HL-60 (cell line): ENCODE measurements around the gene TMIGD2.
"Not testable (repeated sequence)": the region's sequence is repeated elsewhere in the genome, so short reads cannot be mapped to it uniquely, and the experiment has no call there.

ENCODE experiments used
- DNase-seq, 2 experiments: peaks; one replicate each; pipeline ENCODE4 v3.0.0-alpha.2; 2010 to 2020; ENCODE audit warnings: low read depth in 1 of 2, low spot score in 1 of 2
- H3K27ac ChIP-seq: fragments of 250-450 bp; sonication (Bioruptor Pico); replicated peaks from 2 replicates; pipeline ENCODE4 v1.5.1; 2020; ENCODE audit warnings: mild to moderate bottlenecking, moderate library complexity
- H3K27me3 ChIP-seq: fragments of 250-450 bp; sonication (Bioruptor Pico); 2 replicates; pipeline ENCODE4 v1.5.1; 2021; ENCODE audit warnings: mild to moderate bottlenecking, moderate library complexity; ENCODE audit not compliant: insufficient read depth, poor library complexity, severe bottlenecking
- H3K4me3 ChIP-seq: replicated peaks from 2 replicates; pipeline ENCODE4 v1.5.1; 2011; ENCODE audit warnings: mild to moderate bottlenecking, control low read depth, low read length; ENCODE audit not compliant: insufficient read depth
- CTCF ChIP-seq: IDR thresholded peaks from one replicate; pipeline ENCODE4 v1.5.1; 2011; ENCODE audit warnings: low read length, control low read depth, inconsistent platforms; ENCODE audit not compliant: insufficient read depth
- GABPA ChIP-seq: IDR thresholded peaks from 2 replicates; pipeline ENCODE4 v1.6.1; 2012; ENCODE audit warnings: low read depth
- POLR2AphosphoS5 ChIP-seq: IDR thresholded peaks from 2 replicates; pipeline ENCODE4 v1.6.1; 2012; ENCODE audit warnings: low read depth
- REST ChIP-seq: IDR thresholded peaks from 2 replicates; pipeline ENCODE4 v1.6.1; 2012; ENCODE audit warnings: low read depth; ENCODE audit not compliant: insufficient replicate concordance
- SPI1 ChIP-seq: IDR thresholded peaks from 2 replicates; pipeline ENCODE4 v1.6.1; 2012; ENCODE audit warnings: low read depth, mild to moderate bottlenecking, borderline replicate concordance
- long read RNA-seq: library from polyadenylated mRNA; unstranded; transcript quantifications from one replicate; pipeline ENCODE4 v2.0.0, GENCODE V29; 2020

The TMIGD2 gene, protein sequence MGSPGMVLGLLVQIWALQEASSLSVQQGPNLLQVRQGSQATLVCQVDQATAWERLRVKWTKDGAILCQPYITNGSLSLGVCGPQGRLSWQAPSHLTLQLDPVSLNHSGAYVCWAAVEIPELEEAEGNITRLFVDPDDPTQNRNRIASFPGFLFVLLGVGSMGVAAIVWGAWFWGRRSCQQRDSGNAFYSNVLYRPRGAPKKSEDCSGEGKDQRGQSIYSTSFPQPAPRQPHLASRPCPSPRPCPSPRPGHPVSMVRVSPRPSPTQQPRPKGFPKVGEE
- long read RNA-seq, result 0 reads

DNA sequence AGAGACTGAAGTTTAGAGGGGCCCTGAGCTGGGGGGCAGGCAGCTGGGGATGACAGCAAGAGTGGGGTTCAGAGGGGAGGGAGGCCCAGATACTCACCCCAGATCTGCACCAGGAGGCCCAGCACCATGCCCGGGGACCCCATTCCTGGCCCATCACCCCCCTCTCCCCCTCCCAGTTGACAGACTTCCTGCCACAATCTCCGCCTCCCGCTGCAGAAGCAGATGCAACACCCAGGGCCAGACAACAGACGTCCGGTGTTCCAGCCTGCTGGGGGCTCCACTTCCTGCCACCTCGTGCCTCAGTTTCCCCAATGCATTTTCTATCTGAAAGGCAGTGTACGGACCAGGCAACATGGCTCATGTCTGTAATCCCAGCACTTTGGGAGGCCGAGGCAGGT lies at the start of gene TMIGD2:
Gene TMIGD2, minus strand, starts transcription at position 147 of the 398 bp plus-strand sequence. Its CDS starts 4 bp downstream, at position 143.
- Histone ChIP-seq H3K27ac (no peak within 1 kb of the TSS), H3K27me3 (peaks cover 9% of the 10 kb centered on the region), H3K4me3 (no peak within 1 kb of the TSS)
- no peak for DNase-seq
- TF ChIP-seq CTCF (no peak), POLR2AphosphoS5 (no peak), REST (no peak), SPI1 (no peak), GABPA (no peak)

- no peak for DNase-seq
- Histone ChIP-seq H3K4me3 (no peak overlapping the region), H3K27me3 (no peaks in the 10 kb centered on the region), H3K27ac (no peak overlapping the region)
- TF ChIP-seq SPI1 (no peak), GABPA (no peak), POLR2AphosphoS5 (no peak), CTCF (no peak), REST (no peak)
These were observed 48.5 kb upstream of the TMIGD2 start for GRCh38 chr19:4350726-4351125.

DNA sequence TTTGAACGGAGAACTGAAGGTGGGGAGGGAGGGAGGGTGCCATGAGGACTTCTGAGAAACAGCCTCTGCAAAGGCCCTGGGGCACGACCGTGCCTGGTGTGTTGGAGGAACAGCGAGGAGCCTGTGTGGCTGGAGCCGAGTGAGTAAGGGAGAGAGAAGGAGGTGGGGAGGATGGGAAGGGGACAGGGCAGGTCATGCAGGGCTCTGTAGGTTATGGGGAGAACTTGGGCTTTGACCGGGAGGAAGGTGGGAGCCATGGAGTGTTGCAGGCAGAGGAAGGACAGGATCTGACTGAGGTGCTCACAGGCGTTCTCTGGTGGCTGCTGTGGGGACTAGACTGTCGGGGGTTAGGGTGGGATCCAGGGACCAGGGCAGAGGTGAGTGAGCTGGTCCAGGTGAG lies 47.9 kb upstream of the TMIGD2 start:
- no peak overlapping the region for H3K4me3 ChIP-seq
- no peak for DNase-seq
- TF ChIP-seq REST (no peak), GABPA (no peak), POLR2AphosphoS5 (no peak)
- no peaks in the 10 kb centered on the region for H3K27me3 ChIP-seq
- no peak overlapping the region for H3K27ac ChIP-seq

GRCh38 chr19:4349225-4349624 lies 47.0 kb upstream of the TMIGD2 start:
- DNase-seq, H3K27me3 ChIP-seq, H3K4me3 ChIP-seq, H3K27ac ChIP-seq: not testable (repeated sequence)
